Measurements from ENCODE around the gene CCDC192.

CCDC192 gene

DNA sequence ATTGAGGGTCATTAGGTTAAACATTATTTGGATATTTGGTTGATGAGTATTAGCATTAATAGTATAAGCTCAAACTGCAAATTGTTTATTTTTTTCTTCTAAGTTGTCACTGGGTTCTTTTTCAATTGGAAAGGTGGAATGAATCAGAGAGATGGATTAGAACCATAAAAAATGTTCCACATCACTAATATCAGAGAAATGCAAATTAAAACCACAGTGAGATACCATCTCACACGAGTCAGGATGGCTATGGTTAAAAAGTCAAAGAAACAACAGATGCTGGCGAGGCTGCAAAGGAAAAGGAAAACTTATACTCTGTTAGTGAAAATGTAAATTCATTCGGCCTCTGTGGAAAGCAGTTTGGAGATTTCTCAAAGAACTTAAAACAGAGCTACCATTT is 122.8 kb downstream of the CCDC192 start:
- no peak overlapping the region for H3K4me3 ChIP-seq (ENCODE audit: control insufficient read depth, low read depth, low read length)
- peak; percentile 64 for DNase-seq (ENCODE audit: low read depth)
- TF ChIP-seq, protein P1, sequence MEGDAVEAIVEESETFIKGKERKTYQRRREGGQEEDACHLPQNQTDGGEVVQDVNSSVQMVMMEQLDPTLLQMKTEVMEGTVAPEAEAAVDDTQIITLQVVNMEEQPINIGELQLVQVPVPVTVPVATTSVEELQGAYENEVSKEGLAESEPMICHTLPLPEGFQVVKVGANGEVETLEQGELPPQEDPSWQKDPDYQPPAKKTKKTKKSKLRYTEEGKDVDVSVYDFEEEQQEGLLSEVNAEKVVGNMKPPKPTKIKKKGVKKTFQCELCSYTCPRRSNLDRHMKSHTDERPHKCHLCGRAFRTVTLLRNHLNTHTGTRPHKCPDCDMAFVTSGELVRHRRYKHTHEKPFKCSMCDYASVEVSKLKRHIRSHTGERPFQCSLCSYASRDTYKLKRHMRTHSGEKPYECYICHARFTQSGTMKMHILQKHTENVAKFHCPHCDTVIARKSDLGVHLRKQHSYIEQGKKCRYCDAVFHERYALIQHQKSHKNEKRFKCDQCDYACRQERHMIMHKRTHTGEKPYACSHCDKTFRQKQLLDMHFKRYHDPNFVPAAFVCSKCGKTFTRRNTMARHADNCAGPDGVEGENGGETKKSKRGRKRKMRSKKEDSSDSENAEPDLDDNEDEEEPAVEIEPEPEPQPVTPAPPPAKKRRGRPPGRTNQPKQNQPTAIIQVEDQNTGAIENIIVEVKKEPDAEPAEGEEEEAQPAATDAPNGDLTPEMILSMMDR (conservative IDR thresholded peaks at IDR 0.05; ENCODE audit: control insufficient read depth, insufficient read depth, low read depth, low read length) = no peak

DNA sequence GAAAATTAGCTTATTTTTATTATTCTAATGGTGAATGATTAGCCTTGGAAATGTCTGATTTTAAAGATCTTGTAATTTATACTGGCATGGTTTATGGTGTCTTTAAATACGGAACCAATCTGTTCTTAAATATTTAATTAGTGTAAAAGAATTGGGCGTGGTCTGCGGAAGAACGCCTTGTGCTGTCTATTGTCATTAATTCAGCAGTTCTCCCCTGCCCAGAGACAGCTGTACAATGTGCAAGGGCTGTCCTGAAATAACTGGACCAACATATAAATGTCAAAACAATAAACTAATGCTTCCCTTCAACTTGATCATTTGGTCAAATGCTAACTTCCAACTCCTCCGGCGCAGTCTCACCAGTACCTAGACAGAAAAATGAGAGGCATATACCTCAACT is 124.3 kb downstream of the CCDC192 start:
- TF ChIP-seq, protein P1 (conservative IDR thresholded peaks at IDR 0.05; ENCODE audit: control insufficient read depth, insufficient read depth, low read depth, low read length) = no peak
- DNase-seq (ENCODE audit: low read depth) = no peak

DNA sequence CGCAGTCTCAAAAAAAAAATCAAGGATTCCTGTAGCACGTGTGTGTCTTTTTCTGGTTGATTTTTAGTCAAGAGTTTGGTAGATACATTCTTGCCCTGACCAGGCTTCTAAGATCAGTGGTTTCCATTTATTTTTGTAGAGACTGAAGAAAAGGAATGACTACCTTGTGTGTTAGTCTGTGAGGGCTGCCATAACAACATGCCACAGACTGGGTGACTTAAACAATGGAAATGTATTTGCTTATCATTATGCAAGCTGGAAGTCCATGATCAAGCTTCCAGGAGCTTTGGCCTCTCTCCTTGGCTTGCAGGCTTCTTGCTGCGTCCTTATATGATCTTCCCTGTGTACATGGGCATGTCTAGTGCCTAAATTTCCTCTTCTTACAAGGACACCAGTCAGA is 127.0 kb downstream of the CCDC192 start:
- no peak for DNase-seq (ENCODE audit: low read depth)
- TF ChIP-seq, protein P1 (conservative IDR thresholded peaks at IDR 0.05; ENCODE audit: control insufficient read depth, insufficient read depth, low read depth, low read length) = no peak
- no peak overlapping the region for H3K4me3 ChIP-seq (ENCODE audit: control insufficient read depth, low read depth, low read length)

More for the DNA sequence above, 124.3 kb downstream of the CCDC192 start:
- H3K4me3 ChIP-seq (ENCODE audit: control insufficient read depth, low read depth, low read length) = no peak overlapping the region

DNA sequence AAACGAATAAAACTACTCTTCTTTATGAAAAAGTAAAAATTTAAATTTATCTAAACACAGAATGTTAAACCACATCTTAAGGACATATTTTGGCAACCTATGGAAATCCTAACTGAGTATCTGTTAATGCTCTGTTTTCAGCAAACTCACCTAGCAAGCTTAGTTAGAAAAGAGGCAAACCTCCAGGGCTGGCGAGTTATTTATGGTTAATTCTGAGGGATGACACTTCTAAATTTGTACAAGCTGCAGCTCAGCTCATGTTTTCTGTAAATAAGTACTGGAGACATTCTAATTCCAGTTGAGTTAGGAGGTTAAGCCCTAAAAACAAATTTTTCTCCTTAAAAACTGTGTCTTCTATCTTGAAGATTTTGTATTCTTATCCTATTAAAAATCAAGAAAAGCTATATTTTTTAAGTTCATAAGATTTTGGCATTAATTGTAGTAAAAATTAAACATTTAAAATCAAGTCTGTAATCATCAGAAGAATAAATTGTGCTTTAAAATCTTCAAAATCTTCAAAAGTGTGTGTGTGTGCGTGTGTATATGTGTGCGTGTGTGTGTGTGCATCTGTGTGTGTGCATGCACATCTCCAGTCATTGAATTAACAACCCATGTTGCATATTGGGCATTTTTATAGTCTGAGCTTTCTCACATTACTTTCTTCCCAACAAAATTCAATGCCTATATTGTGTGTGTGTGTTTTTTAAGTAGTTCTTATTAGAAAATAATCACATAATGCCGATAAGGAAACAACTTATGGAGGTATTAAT is 127.8 kb downstream of the CCDC192 start:
- no peak overlapping the region for H3K4me3 ChIP-seq (ENCODE audit: control insufficient read depth, low read depth, low read length)
- no peak for DNase-seq (ENCODE audit: low read depth)
- TF ChIP-seq, protein P1 (conservative IDR thresholded peaks at IDR 0.05; ENCODE audit: control insufficient read depth, insufficient read depth, low read depth, low read length) = no peak

DNA sequence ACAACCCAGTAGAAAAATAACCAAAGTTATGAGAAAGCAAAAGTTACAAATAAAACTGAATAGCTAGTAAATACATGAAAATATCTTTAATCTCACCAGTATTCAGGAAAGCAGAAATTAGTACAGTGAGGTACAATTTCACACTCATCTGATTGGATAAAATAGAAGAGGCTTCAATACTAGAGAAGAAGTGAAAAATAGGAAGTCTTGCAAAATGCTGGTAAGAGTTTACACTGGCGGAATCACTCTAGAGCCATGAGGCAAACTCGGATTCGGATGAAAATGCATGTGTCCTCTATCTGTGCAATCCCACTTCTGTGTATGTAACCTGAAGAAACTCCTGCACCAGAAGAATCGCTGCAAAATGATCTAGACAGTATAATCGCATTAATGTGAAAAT is 128.9 kb downstream of the CCDC192 start:
- DNase-seq (ENCODE audit: low read depth) = no peak
- no peak overlapping the region for H3K4me3 ChIP-seq (ENCODE audit: control insufficient read depth, low read depth, low read length)
- TF ChIP-seq, protein P1 (conservative IDR thresholded peaks at IDR 0.05; ENCODE audit: control insufficient read depth, insufficient read depth, low read depth, low read length) = no peak

DNA sequence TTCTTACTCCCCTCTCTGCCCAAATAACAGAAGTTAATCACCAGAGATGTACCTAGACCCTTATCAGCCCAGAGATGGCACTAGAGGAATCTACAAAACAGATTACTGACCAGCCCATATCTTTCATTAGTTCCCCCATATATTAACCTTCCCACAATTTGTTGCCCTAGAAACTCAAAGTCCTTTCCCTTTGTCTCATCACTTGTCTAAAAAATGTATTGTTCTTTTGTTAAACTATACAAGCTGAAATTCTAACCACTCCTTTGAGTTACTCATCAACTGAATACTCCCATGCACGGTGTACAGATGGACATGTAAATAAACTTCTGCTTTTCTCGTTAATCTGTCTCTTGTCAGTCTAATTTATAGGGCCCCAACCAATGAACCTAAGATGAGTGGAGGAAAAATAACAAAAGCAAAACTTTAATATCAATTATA is 130.9 kb downstream of the CCDC192 start:
- no peak for DNase-seq (ENCODE audit: low read depth)
- TF ChIP-seq, protein P1 (conservative IDR thresholded peaks at IDR 0.05; ENCODE audit: control insufficient read depth, insufficient read depth, low read depth, low read length) = no peak

More for the DNA sequence above, 130.9 kb downstream of the CCDC192 start:
- H3K4me3 ChIP-seq (ENCODE audit: control insufficient read depth, low read depth, low read length) = no peak overlapping the region

Data from fibroblast of mammary gland (primary cell).